HG03064 (cell line): ENCODE data around the gene CD99L2.
"Not testable (repeated sequence)": the region's sequence is repeated elsewhere in the genome, so short reads cannot be mapped to it uniquely, and the experiment has no call there.

Source experiments
- ATAC-seq: cut with Tn5 transposase; IDR thresholded peaks from one replicate; pipeline ENCODE4 v1.9.1; 2021; ENCODE audit warnings: low read depth; ENCODE audit not compliant: unreplicated experiment

The CD99L2 gene

GRCh38 chrX:150857453-150857852 lies 41.0 kb downstream of the CD99L2 start:
- no peak for ATAC-seq

- no peak for ATAC-seq
Measured at GRCh38 chrX:150856785-150857184, 41.7 kb downstream of the CD99L2 start.

GRCh38 chrX:150856101-150856500 lies 42.4 kb downstream of the CD99L2 start:
- no peak for ATAC-seq

- no peak for ATAC-seq
Measured at GRCh38 chrX:150854856-150855255, 43.6 kb downstream of the CD99L2 start.

- ATAC-seq, result no peak
Measured at GRCh38 chrX:150849996-150850720, 48.3 kb downstream of the CD99L2 start.

GRCh38 chrX:150849486-150849885 lies 49.0 kb downstream of the CD99L2 start:
- no peak for ATAC-seq

- ATAC-seq, result no peak
Measured at GRCh38 chrX:150848914-150849365, 49.5 kb downstream of the CD99L2 start.

- no peak for ATAC-seq
Measured at GRCh38 chrX:150847088-150847487, 51.4 kb downstream of the CD99L2 start.

- ATAC-seq, result no peak
Measured at GRCh38 chrX:150846130-150846529, 52.3 kb downstream of the CD99L2 start.

- ATAC-seq, result no peak
Measured at GRCh38 chrX:150845091-150845490, 53.4 kb downstream of the CD99L2 start.

- no peak for ATAC-seq
Measured at GRCh38 chrX:150844016-150844415, 54.5 kb downstream of the CD99L2 start.

- no peak for ATAC-seq
Measured at GRCh38 chrX:150842198-150842685, 56.2 kb downstream of the CD99L2 start.

- ATAC-seq, result no peak
Measured at GRCh38 chrX:150841456-150842197, 56.8 kb downstream of the CD99L2 start.

GRCh38 chrX:150837845-150838244 lies 60.6 kb downstream of the CD99L2 start:
- no peak for ATAC-seq

GRCh38 chrX:150834695-150835094 lies 63.8 kb downstream of the CD99L2 start:
- no peak for ATAC-seq

- no peak for ATAC-seq
Measured at GRCh38 chrX:150833454-150834056, 64.9 kb downstream of the CD99L2 start.

- ATAC-seq, result no peak
Measured at GRCh38 chrX:150831863-150832262, 66.6 kb downstream of the CD99L2 start.

GRCh38 chrX:150828785-150829184 lies 69.7 kb downstream of the CD99L2 start:
- no peak for ATAC-seq

GRCh38 chrX:150824352-150824751 lies 74.1 kb downstream of the CD99L2 start:
- ATAC-seq, result not testable (repeated sequence)

GRCh38 chrX:150823826-150824225 lies 74.6 kb downstream of the CD99L2 start:
- not testable (repeated sequence) for ATAC-seq

- no peak for ATAC-seq
Measured at GRCh38 chrX:150821971-150822370, 76.5 kb downstream of the CD99L2 start.
